Posterior cingulate gyrus (tissue), 11 donors: Measurements from ENCODE around the gene DLGAP1.

Experiments used
- DNase-seq, 10 donors: peaks; one replicate each; pipeline versions ENCODE4 v3.0.0 to v3.0.0-alpha.2; 2020 to 2021; ENCODE audit warnings: mixed read lengths in 3 of 10
- intact Hi-C: fragments of 100-400 bp; cut with DNase I; formaldehyde crosslinking; loops from one replicate; pipeline ENCODE4 v1.15.1; 2023

Gene DLGAP1

GRCh38 chr18:3842844-3843243, 612.3 kb downstream of the DLGAP1 start:
- intact Hi-C loops = no loop called here
- peak in 2 of 10 donors; percentile 16 to 83 for DNase-seq

- no peak for DNase-seq
- intact Hi-C loops = no loop called here
These were observed 614.3 kb downstream of the DLGAP1 start for GRCh38 chr18:3840766-3841165.

- DNase-seq = peak in 4 of 10 donors; percentile 17 to 91 (median 81)
These were observed 615.5 kb downstream of the DLGAP1 start for GRCh38 chr18:3839581-3839981.

GRCh38 chr18:3836483-3837335, 618.4 kb downstream of the DLGAP1 start:
- intact Hi-C loops = no loop called here

More at GRCh38 chr18:3839581-3839981, 615.5 kb downstream of the DLGAP1 start:
- intact Hi-C loops = no loop called here

GRCh38 chr18:3832025-3832638, 623.0 kb downstream of the DLGAP1 start:
- intact Hi-C loops = no loop called here
- no peak for DNase-seq

More at GRCh38 chr18:3836483-3837335, 618.4 kb downstream of the DLGAP1 start:
- DNase-seq = no peak

GRCh38 chr18:3830604-3831003, 624.5 kb downstream of the DLGAP1 start:
- intact Hi-C loops = no loop called here
- no peak for DNase-seq

GRCh38 chr18:3827236-3827845, 627.8 kb downstream of the DLGAP1 start:
- DNase-seq = no peak
- intact Hi-C loops = no loop called here

- intact Hi-C loops = no loop called here
- DNase-seq = no peak
These were observed 629.1 kb downstream of the DLGAP1 start for GRCh38 chr18:3826021-3826420.

- no peak for DNase-seq
- intact Hi-C loops = no loop called here
These were observed 631.0 kb downstream of the DLGAP1 start for GRCh38 chr18:3824101-3824500.

GRCh38 chr18:3823073-3823472, 632.0 kb downstream of the DLGAP1 start:
- intact Hi-C loops = no loop called here

GRCh38 chr18:3821524-3821923, 633.6 kb downstream of the DLGAP1 start:
- intact Hi-C loops = no loop called here
- no peak for DNase-seq

More at GRCh38 chr18:3823073-3823472, 632.0 kb downstream of the DLGAP1 start:
- DNase-seq = no peak

GRCh38 chr18:3819961-3820360, 635.1 kb downstream of the DLGAP1 start:
- DNase-seq = no peak
- intact Hi-C loops = no loop called here

- intact Hi-C loops = no loop called here
- no peak for DNase-seq
These were observed 638.3 kb downstream of the DLGAP1 start for GRCh38 chr18:3816610-3817363.

GRCh38 chr18:3815991-3816390, 639.1 kb downstream of the DLGAP1 start:
- DNase-seq = no peak
- intact Hi-C loops = no loop called here

GRCh38 chr18:3814816-3815215, 640.3 kb downstream of the DLGAP1 start:
- DNase-seq = no peak
- intact Hi-C loops = no loop called here

GRCh38 chr18:3810296-3810695, 644.8 kb downstream of the DLGAP1 start:
- intact Hi-C loops = no loop called here

GRCh38 chr18:3808985-3809780, 645.9 kb downstream of the DLGAP1 start:
- no peak for DNase-seq
- intact Hi-C loops = no loop called here

More at GRCh38 chr18:3810296-3810695, 644.8 kb downstream of the DLGAP1 start:
- no peak for DNase-seq

GRCh38 chr18:3806656-3807055, 648.5 kb downstream of the DLGAP1 start:
- no peak for DNase-seq
- intact Hi-C loops = no loop called here

- no peak for DNase-seq
- intact Hi-C loops = no loop called here
These were observed 650.8 kb downstream of the DLGAP1 start for GRCh38 chr18:3804336-3804735.

- intact Hi-C loops = no loop called here
- no peak for DNase-seq
These were observed 651.8 kb downstream of the DLGAP1 start for GRCh38 chr18:3803350-3803749.
